HL-60 (cell line): ENCODE results near the gene PTTG1IP.

Source experiments
- CTCF ChIP-seq: IDR thresholded peaks from one replicate; pipeline ENCODE4 v1.5.1; 2011; ENCODE audit warnings: low read length, control low read depth, inconsistent platforms; ENCODE audit not compliant: insufficient read depth
- GABPA ChIP-seq: IDR thresholded peaks from 2 replicates; pipeline ENCODE4 v1.6.1; 2012; ENCODE audit warnings: low read depth
- POLR2AphosphoS5 ChIP-seq: IDR thresholded peaks from 2 replicates; pipeline ENCODE4 v1.6.1; 2012; ENCODE audit warnings: low read depth
- REST ChIP-seq: IDR thresholded peaks from 2 replicates; pipeline ENCODE4 v1.6.1; 2012; ENCODE audit warnings: low read depth; ENCODE audit not compliant: insufficient replicate concordance
- SPI1 ChIP-seq: IDR thresholded peaks from 2 replicates; pipeline ENCODE4 v1.6.1; 2012; ENCODE audit warnings: low read depth, mild to moderate bottlenecking, borderline replicate concordance

DNA sequence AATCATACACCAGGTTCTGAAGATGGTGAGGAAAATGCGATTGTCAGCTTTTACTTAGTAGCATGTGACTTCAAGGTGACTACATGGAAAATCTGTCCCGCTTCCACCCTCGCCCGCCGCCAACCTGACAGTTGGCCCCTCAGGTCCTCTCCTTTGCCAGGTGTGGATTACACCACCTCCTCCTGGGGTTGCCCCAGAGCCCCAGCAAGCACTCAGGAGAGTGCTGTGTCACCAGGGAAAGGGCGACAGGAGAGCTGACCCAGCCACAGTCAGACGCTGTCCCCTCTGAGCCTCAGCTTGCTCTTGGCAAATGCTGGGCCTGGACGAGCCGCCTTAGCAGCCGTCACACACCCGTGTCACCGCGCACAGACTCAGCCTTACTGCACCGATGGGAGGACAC is 17.9 kb downstream of the PTTG1IP start:
- TF ChIP-seq CTCF (no peak), POLR2AphosphoS5 (no peak), GABPA (no peak), REST (no peak), SPI1 (no peak)
